Measurements from ENCODE around the gene IQCK. TPM values are rescaled to one million over a fixed set of nuclear protein-coding genes. Genes with fewer than 3 reads are reported as not detected.

IQCK gene
- total RNA-seq, 2 donors from 2014 or later: 26.0 to 42.2 TPM

GRCh38 chr16:19874851-19875546 lies 156.9 kb downstream of the IQCK start:
- no peaks in the 10 kb centered on the region for H3K27me3 ChIP-seq (replicated peaks; ENCODE audit: insufficient read depth)
- H3K4me1 ChIP-seq (replicated peaks): no peaks in the 10 kb centered on the region
- WGBS: 63% methylated on average over 18 of the region's 18 CpGs
- TF ChIP-seq CTCF (IDR thresholded peaks at IDR 0.05) (no peak), POLR2A (IDR thresholded peaks at IDR 0.05) (no peak)
- H3K36me3 ChIP-seq: peaks cover 0 to 5% of the 10 kb centered on the region in 2 donors
- no peak overlapping the region for H3K27ac ChIP-seq
- H3K9me3 ChIP-seq: no peaks in the 10 kb centered on the region
- no peak for DNase-seq (ENCODE audit: low spot score)
- no peak overlapping the region for H3K4me3 ChIP-seq
- intact Hi-C loops (cut with DNase I): no loop called here

- no peaks in the 10 kb centered on the region for H3K9me3 ChIP-seq
- WGBS: 59% methylated on average over 6 of the region's 6 CpGs
- intact Hi-C loops (cut with DNase I): no loop called here
Measured at GRCh38 chr16:19875900-19876299, 157.8 kb downstream of the IQCK start.

GRCh38 chr16:19876501-19877059 lies 158.5 kb downstream of the IQCK start:
- H3K27ac ChIP-seq: peak overlapping the region in 1 of 2 donors; percentile 22
- WGBS: 82% methylated on average over 9 of the region's 10 CpGs
- peaks cover 0 to 5% of the 10 kb centered on the region in 2 donors for H3K36me3 ChIP-seq
- no peaks in the 10 kb centered on the region for H3K27me3 ChIP-seq (replicated peaks; ENCODE audit: insufficient read depth)
- no peak for DNase-seq (ENCODE audit: low spot score)
- no peak overlapping the region for H3K4me3 ChIP-seq
- TF ChIP-seq POLR2A (IDR thresholded peaks at IDR 0.05) (no peak), POLR2AphosphoS5 (IDR thresholded peaks at IDR 0.05) (no peak), CTCF (IDR thresholded peaks at IDR 0.05) (no peak)
- intact Hi-C loops (cut with DNase I): no loop called here
- H3K4me1 ChIP-seq (replicated peaks): no peaks in the 10 kb centered on the region
- H3K9me3 ChIP-seq: no peaks in the 10 kb centered on the region

More at GRCh38 chr16:19875900-19876299, 157.8 kb downstream of the IQCK start:
- Histone ChIP-seq H3K4me3 (no peak overlapping the region), H3K4me1 (replicated peaks) (no peaks in the 10 kb centered on the region), H3K27ac (no peak overlapping the region), H3K27me3 (replicated peaks; ENCODE audit: insufficient read depth) (no peaks in the 10 kb centered on the region), H3K36me3 (peaks cover 0 to 5% of the 10 kb centered on the region in 2 donors)
- TF ChIP-seq POLR2A (IDR thresholded peaks at IDR 0.05) (no peak), POLR2AphosphoS5 (IDR thresholded peaks at IDR 0.05) (no peak), CTCF (IDR thresholded peaks at IDR 0.05) (no peak)
- DNase-seq (ENCODE audit: low spot score): no peak

GRCh38 chr16:19878757-19879156 lies 160.7 kb downstream of the IQCK start:
- WGBS: 79% methylated on average over 11 of the region's 11 CpGs
- Histone ChIP-seq H3K36me3 (no peaks in the 10 kb centered on the region), H3K27me3 (replicated peaks; ENCODE audit: insufficient read depth) (no peaks in the 10 kb centered on the region), H3K9me3 (no peaks in the 10 kb centered on the region), H3K4me1 (replicated peaks) (no peaks in the 10 kb centered on the region), H3K27ac (no peak overlapping the region), H3K4me3 (no peak overlapping the region)
- intact Hi-C loops (cut with DNase I): no loop called here
- TF ChIP-seq POLR2A (IDR thresholded peaks at IDR 0.05) (no peak), POLR2AphosphoS5 (IDR thresholded peaks at IDR 0.05) (no peak), CTCF (IDR thresholded peaks at IDR 0.05) (no peak)
- no peak for DNase-seq (ENCODE audit: low spot score)
